SH-SY5Y (cell line): ENCODE results near the gene COL19A1.

Experiments
- GATA2 ChIP-seq: IDR thresholded peaks from 2 replicates; pipeline ENCODE4 v1.6.1; 2011; ENCODE audit warnings: mild to moderate bottlenecking, low read depth, low read length
- GATA3 ChIP-seq: IDR thresholded peaks from 2 replicates; pipeline ENCODE4 v1.6.1; 2011; ENCODE audit warnings: low read depth, mild to moderate bottlenecking, low read length, moderate library complexity

Gene COL19A1

GRCh38 chr6:70241031-70241430 lies 374.7 kb downstream of the COL19A1 start:
- TF ChIP-seq GATA2 (no peak), GATA3 (no peak)

GRCh38 chr6:70241991-70242420 lies 375.6 kb downstream of the COL19A1 start:
- TF ChIP-seq GATA2, result no peak
- TF ChIP-seq GATA3, result no peak

- TF ChIP-seq GATA2, result no peak
- TF ChIP-seq GATA3, result no peak
Measured at GRCh38 chr6:70246118-70246517, 379.8 kb downstream of the COL19A1 start.

GRCh38 chr6:70252604-70253003 lies 386.2 kb downstream of the COL19A1 start:
- TF ChIP-seq GATA3 (no peak), GATA2 (no peak)

- TF ChIP-seq GATA2, result no peak
- TF ChIP-seq GATA3, result no peak
Measured at GRCh38 chr6:70253923-70254322, 387.6 kb downstream of the COL19A1 start.

GRCh38 chr6:70254784-70255183 lies 388.4 kb downstream of the COL19A1 start:
- TF ChIP-seq GATA2, result no peak
- TF ChIP-seq GATA3, result no peak

- TF ChIP-seq GATA3 (no peak), GATA2 (no peak)
Measured at GRCh38 chr6:70257768-70258273, 391.5 kb downstream of the COL19A1 start.

GRCh38 chr6:70258483-70258882 lies 392.1 kb downstream of the COL19A1 start:
- TF ChIP-seq GATA2 (no peak), GATA3 (no peak)
